GM19025 (cell line): Measurements from ENCODE around the gene KANSL1L.
A peak's percentile ranks its signal among the peaks of the same experiment; 100 is the strongest.
"Not testable (repeated sequence)": the region's sequence is repeated elsewhere in the genome, so short reads cannot be mapped to it uniquely, and the experiment has no call there.

ENCODE experiments used
- ATAC-seq: cut with Tn5 transposase; IDR thresholded peaks from one replicate; pipeline ENCODE4 v1.9.1; 2021; ENCODE audit warnings: mild to moderate bottlenecking, low read depth, moderate library complexity; ENCODE audit not compliant: unreplicated experiment

KANSL1L gene

DNA sequence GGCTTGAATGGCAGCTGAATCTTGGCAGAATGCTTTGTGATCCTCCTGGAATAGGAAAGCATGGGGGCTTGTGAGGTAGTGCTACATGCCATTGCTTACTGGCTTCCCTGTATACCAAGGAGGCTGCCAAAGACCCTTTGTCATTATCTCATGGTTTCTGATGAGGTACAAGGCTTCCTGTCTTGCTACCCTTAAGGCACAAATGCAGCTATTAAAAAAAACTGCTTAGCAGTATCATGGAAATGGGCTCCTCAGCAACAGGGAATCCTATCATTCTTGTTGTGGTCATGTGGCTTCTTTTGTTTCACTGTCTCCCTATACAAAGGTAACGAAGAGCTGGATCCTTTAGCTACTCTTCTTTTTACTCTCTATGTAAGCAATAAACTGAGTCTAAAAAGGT is 6.6 kb upstream of the KANSL1L start:
- no peak for ATAC-seq

DNA sequence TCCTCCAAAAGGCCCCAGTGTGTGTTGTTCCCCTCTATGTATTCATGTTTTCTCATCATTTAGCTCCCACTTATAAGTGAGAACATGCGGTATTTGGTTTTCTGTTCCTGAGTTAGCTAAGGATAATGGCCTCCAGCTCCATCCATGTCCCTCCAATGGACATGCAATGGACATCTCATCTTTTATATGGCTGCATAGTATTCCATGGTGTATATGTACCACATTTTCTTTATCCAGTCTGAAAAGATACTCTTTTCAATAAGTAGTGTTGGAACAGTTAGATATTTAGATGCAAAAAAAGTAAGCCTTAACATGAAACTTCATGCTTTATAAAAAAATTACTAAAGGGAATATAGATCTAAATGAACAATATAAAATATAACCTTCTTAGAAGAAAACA is 5.9 kb upstream of the KANSL1L start:
- not testable (repeated sequence) for ATAC-seq

DNA sequence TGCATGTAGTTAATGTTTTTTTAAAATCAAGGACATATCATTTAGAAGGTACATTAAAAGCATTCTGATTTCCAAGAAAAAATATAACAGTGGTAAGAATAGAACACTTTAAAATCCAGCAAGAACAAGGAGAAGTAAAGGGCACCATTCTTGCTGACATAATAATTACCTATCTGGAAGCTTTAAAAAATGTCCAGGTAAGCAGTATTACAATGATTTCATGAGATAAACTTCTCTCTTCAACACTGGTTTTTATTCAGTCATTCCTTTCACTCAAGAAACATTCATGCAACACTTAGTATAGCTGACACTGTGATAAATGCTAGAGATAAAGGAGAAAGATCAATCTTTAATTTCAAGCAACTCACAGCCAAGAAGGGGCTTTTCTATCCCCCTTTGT is 2.9 kb upstream of the KANSL1L start:
- no peak for ATAC-seq

DNA sequence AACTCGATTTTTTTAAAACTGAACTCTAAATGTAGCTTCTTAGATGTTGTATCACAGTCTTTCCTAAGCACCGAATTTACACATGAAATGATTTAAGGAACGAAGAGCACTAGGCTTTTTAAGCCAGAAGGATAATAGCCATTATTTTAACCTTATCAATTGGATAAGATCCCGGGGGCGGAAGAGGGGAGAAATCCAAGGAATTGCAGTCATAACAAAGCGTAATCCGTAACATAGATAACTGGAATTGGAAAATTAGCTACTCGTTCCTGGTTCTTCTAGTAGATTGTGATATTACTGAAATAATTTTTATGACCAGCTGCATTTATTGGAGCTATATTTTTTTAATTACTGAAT is 988 bp upstream of the KANSL1L start:
- ATAC-seq = no peak

DNA sequence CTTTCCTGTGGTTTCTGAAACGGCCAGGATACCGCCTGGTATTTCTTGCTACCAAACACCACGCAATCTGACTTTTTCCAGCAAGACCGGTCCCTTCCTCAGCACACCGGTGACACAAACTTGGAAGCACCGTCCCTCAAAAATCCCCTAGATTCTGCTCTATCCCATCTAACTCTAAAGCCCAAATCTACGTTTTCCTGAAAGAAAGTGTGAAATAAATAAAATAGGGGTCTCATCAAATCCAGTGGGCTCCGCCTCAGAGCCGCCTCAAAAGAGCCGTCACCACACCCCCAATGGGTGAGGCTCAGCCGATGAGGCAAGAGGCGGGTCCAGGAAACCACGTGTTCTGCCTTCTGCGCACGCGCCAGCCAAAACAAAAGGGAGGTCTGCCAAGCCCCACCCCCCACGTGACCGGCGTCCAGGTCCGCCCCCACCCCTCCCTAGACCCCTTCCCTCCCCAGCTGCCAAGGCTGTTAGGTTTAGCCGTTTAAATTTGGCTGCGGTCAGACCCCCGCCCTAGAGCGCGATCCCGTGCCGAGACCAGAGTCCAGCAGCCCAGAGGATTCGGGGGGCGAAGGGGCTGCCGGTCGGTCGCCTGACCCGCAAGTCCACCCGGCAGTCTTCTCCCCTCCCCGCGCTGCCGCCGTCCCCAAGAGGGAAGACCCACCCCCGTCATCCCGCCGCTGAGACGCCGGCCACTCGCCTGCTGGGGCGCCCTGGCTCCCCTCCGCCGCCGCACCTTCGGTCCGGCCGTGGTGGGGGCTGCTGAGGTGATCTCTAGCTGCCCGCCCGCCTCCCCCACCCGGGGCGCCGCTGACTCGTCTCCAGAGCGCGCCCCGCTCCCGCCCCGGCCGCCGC is 534 bp downstream of the KANSL1L start:
- ATAC-seq = peak; percentile 59

DNA sequence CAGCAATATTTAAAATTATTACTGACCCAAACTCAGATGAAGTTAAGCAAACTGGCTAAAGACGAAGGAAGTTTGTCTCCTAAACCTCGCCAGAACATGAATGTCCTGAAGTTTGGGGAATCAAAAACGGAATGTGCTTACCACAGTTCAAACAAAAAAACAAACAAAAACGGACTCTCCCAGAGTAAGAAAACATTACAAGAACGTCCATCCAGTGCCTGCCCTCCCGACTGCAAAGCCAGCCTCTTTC is 1.1 kb downstream of the KANSL1L start:
- no peak for ATAC-seq

DNA sequence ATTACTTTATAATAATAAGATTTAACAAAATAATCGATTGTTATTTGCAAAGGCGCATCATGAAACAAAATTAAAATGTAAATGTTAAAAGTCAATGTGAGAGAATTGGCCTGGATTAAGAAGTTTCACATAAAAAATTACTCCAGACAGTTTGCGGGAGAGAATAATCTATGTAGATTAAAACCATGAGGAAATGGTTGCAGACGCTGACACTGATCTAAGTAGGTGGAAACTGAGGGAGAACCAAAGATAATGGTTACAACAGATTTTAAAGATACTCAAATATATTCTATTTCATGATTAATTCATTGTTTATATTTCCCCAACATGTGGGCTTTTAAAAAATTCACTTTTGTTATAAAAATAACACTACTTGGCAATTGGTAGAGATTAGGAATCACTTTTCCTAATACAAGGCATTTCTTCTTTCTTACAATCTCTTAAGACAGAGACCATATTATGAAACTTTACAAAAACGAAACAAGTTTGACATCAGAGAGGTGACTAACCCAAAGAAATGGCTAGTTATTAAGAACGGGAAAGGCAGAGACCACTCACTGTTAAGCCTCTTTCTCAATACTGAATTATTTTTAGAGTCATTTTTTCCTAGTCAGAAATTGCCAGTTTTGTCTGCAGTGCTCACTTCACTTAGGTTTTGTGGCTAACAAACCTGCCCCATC is 1.6 kb downstream of the KANSL1L start:
- no peak for ATAC-seq

DNA sequence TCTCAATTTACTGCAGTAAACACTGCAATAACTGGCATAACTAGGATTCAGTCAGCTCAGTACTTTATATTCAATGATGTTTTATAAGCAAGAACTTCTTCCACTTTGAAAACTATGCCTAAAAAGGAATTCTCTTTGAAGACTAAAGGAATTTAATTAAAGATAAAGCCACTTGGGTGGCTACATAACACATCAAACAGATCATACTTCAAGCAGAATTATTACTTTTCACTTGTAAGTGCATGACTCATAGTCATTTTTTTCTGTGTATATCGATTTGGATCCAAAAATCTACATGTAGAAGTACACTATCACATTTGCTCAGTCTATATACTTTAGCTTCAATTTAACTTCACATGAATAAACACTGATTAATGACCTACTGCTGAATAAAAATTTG is 4.0 kb downstream of the KANSL1L start:
- ATAC-seq = no peak

DNA sequence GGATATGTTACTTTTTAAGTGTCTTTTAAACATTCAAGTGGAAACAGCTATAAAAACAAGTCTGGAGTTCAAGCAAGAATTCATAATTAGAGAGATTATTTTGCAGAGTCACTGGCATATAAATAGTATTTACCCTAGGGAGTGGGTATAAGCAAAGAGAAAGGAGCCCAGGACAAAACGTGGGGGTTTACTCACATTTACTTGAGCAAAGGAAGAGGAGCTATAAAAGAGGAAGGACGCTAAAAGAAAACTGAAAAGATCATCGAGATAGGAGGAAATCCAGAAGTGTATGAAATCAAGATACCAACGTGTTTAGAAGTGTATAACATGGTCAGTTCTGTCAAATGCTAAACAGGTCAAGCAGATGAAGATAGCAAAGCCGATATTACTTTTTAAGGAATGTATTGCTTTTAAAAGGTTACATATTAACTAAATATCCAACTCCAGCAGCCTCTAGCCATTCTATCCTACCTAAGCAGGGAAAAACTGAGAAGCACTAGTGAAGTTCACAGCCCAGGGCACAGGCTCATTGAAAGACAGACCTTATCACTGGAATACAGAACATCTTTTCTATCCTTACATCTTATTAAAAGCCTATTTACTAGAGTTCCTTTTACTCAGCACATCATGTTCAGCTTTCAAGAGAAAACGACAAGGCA is 8.6 kb downstream of the KANSL1L start:
- no peak for ATAC-seq

DNA sequence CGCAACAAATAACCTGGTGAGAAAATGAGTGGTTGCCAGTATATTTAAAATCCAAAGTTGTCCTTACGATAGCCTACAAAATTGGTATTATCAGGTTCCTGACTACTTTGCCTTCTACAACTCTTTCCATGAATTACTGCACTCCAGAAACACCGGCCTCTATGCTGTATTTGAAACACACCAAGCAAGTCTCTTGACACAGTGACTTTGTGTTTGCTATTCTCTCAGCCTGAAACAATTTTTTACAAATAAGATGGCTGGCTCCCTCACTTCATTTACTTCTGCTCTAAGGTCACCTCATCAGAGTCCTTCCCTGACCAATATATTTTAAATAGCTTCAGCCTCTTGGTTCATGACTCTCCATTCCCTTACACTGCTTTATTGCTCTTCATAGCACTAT is 12.2 kb downstream of the KANSL1L start:
- ATAC-seq = no peak

DNA sequence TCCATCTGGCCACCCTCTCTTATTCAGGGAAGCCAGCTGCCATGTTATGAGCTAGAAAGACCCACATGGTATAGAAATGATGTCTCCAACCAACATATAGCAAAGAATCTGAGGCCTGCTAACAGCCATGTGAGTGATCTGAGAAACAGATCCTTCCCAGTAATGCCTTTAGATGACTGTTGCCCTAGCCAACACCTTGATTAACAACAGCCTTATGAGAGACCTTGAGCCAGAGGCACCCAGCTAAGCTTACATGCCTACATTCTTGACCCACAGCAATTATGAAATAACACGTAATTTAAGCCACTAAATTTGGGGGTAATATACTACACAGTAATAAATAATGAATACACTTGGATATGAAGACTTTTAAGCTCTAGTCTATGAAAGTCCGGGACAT is 13.0 kb downstream of the KANSL1L start:
- ATAC-seq = no peak

DNA sequence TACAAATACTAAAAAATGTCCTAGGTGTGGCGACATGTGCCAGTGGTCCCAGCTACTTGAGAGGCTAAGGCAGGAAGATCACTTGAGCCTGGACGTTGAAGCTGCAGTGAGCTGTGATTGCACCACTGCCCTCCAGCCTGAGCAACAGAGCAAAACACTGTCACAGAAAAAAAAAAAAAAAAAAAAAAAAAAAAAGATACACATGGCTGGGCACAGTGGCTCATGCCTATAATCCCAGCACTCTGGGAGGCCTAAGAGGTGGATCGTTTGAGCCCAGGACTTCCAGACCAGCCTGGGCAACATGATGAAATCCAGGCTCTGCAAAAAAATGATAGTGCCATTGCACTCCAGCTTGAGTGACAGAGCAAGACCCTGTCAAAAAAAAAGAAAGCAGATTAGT is 13.7 kb downstream of the KANSL1L start:
- ATAC-seq = no peak

DNA sequence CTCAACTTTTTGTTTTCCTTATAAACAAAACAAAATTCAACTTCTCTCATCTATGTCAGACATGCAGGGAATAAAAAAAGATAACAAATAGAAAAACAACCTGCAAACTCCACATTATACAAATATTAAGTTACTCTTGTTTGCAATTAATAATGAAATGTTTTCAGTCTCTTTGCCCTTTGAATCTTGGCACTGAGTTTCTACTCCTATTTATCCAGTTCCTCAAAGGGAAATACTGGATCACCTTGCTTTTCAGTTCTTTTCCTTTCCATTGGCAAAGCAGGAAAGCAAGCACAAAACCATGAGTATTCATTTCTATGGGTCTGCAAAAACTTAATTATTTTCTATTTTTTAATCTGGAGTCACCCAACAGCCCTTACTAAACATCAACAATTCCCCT is 23.6 kb downstream of the KANSL1L start:
- no peak for ATAC-seq

DNA sequence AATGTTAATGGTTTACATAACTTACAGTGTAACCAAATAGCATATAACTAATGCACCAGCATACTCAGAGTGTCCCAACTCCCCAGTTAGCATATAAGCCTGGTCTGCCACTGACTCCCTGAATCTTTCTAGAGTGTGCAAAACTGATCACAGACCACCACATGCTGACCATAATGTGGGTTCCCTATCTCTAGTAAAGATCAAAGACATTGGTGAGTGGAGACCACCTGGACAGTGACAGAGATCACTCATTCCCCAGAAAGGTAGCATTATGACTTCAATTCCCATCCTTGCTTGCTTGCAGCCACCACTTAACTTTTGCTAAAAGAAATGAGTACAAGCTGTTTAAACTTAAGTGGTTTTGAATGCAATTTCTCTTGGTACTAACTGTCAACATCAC is 39.0 kb downstream of the KANSL1L start:
- no peak for ATAC-seq

DNA sequence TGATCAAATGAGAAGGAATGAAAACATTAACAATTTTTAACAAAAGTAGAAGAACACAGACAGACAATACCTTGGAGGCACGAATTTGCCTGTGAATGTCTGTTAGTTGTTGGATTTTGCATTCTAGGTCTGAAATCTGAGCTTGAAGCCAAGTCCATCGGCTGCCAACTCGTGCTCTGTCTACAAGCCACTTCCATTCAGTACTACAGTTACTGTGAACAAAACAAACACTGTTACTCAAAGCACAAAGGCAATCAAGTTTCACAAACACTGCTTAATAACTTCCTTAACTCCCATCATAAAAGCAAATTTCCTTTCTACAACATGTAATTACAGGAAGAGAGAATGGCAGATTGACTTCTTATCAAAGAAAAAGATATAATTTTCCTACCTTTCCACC is 42.2 kb downstream of the KANSL1L start:
- ATAC-seq = no peak

DNA sequence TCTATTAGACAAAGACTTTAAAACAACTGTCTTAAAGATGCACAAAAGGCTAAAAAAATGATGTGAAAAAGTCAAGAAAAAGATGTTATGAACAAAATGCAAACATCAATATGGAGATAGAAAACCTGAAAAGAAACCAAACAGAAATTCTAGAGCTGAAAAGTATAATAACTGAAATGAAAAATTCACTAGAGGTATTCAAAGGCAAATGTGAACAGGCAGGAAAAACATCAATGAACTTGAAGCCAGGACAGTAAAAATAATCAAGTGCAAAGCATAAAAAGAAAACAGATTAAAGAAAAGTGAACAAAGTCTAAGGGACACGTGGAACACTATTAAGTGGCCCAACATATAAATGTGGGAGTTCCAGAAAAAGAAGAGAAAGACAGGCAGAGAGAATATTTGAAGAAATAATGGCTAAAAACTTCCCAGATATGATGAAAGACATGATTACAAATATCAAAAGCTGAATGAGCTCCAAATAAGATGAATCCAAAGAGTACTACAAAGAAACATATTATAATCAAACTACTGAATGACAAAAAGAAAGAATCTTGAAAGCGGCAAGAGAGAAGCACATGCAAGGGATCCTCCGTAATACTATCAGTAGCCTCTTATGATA is 57.5 kb downstream of the KANSL1L start:
- ATAC-seq = no peak

DNA sequence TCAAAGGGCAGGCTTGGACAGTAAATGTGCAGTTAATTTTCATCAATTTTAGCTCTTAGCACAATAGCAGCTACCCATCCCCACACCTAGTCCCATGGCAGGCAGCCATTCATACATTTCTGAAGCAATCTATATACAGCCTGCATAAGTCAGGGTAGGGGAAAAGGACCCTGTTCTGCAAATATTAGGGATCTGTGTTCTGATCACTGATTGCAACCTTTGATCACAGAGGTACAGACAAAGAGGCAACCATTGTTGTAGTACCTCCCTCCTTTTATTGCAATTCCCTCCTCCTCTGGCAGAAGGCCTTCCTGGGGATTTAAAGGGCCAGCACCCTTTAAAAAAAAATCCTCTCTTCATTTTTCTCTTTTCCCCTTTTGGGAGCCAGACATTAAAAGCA is 58.3 kb downstream of the KANSL1L start:
- no peak for ATAC-seq

DNA sequence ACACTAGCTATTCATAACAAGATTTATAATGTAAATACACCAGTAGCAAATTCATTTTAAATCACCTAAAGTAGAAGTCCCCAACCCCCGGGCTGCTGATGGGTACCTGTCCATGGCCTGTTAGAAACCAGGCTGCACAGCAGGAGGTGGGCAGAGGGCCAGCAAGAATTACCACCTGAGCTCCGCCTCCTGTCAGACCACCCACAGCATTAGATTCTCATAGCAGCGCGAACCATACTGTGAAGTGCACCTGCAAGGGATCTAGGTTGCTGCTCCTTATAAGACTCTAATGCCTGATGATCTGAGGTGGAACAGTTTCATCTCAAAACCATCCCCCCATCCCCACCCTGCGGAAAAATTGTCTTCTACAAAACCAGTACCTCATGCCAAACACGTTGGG is 71.3 kb downstream of the KANSL1L start:
- ATAC-seq = no peak

DNA sequence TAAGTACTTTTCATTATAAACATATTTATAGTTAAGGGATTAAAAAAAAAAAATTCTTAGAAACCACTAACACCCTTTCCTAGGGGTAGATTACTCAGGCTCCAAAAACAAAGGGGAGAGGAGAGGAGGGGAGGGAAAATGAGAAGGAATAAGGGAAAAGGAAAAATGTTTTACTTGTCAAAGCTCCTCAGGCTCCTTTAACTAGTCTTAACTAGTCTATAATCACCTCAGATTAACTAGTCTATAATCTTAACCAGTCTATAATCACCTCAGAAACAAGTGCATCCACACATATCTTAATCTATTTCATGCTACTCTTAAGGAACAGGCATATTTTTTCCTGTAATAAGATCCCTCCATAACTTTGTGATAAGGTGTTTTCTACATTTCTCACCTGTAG is 76.4 kb downstream of the KANSL1L start:
- ATAC-seq = no peak

DNA sequence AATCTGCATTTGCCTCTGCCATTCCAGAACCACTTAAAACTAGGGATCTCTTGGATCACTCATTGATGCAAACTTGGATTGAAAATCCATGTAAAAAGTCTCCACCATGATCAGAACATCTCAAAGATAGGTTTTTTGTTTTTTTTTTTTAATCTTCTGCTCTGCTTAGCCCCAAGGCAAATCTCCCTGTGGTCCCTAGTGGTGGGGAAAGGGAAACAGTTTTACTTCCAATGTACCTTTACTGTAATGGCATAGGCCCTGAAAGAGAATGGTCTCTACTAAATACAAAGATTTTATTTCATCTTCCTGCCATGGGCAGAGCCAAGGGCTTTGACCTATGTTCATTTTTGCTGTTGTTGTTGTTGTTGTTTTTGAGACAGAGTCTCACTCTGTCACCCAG is 78.4 kb downstream of the KANSL1L start:
- no peak for ATAC-seq

DNA sequence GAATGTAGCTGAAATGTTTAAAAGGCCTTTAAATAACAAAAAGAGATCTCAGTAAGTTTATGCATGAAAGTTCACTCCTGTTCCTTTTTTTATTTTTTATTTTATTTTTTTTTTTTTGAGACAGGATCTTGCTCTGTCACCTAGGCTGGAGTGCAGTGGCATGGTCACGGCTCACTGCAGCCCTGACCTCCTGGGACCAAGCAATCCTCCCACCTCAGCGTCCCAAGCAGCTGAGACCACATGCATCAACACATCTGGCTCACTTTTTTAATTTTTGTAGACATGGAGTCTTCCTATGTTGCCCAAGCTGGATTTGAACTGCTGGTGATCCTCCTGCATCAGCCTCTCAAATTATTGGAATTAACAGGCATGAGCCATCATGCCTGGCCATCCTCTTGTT is 84.3 kb downstream of the KANSL1L start:
- no peak for ATAC-seq

DNA sequence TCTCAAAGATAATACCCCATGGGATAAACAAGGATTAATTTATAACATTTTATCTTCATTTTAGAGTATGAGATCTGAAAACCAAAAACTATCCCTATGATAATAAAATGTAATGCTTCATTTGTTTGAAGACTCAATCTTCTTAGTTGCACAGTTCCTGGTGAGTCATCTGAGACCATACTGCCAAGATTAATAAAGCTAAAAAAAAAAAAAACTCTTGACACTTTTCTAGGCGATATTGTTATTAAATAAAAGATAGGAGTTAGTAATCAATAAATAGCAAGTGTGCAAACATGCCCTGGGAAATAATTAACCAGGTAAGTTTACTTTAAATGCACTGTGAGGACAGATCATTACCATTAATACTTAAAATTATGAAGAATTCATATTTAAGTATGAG is 84.9 kb downstream of the KANSL1L start:
- ATAC-seq = no peak
